K562 (cell line): ENCODE data around the gene FARP2. TPM values are rescaled to one million over a fixed set of nuclear protein-coding genes. Genes with fewer than 3 reads are reported as not detected.

Experiments
- ATF7 ChIP-seq: fragments of 450-650 bp; IDR thresholded peaks from 2 replicates; pipeline ENCODE4 v1.7.1; 2014; ENCODE audit warnings: mild to moderate bottlenecking, moderate library complexity
- BMI1 ChIP-seq: fragments of 150-350 bp; IDR thresholded peaks from 2 replicates; pipeline ENCODE4 v1.6.1; 2014; ENCODE audit warnings: low read length
- BRF1 ChIP-seq: IDR thresholded peaks from 3 replicates; pipeline ENCODE4 v1.6.1; 2011; ENCODE audit warnings: borderline replicate concordance, mild to moderate bottlenecking; ENCODE audit not compliant: insufficient read length; ENCODE audit errors: extremely low read depth
- CXXC5 ChIP-seq: fragments of 250-450 bp; sonication (Bioruptor Pico); IDR thresholded peaks from 2 replicates; pipeline ENCODE4 v1.8.0; 2022; ENCODE audit warnings: inconsistent platforms, mild to moderate bottlenecking, moderate library complexity
- DNMT1 ChIP-seq: fragments of 450-650 bp; IDR thresholded peaks from 2 replicates; pipeline ENCODE4 v1.6.1; 2016; ENCODE audit warnings: antibody characterized with exemption, mild to moderate bottlenecking
- ERF ChIP-seq: fragments of 450-650 bp; formaldehyde crosslinking; IDR thresholded peaks from 2 replicates; pipeline ENCODE4 v1.4.0; 2020; ENCODE audit warnings: mild to moderate bottlenecking, mixed read lengths
- FIP1L1 ChIP-seq: fragments of 200-400 bp; formaldehyde crosslinking; IDR thresholded peaks from 2 replicates; pipeline ENCODE4 v1.6.1; 2018; ENCODE audit warnings: mild to moderate bottlenecking, low read depth, low read length; ENCODE audit not compliant: poor library complexity, severe bottlenecking
- FOXJ2 ChIP-seq: fragments of 200-800 bp; sonication (Bioruptor generic); IDR thresholded peaks from 2 replicates; pipeline ENCODE4 v1.6.1; 2016; ENCODE audit warnings: missing genetic modification characterization, missing compliant biosample characterization
- GABPA ChIP-seq: fragments of 200-800 bp; sonication (Bioruptor generic); conservative IDR thresholded peaks from 2 replicates; pipeline ENCODE4 v1.6.1; 2016; ENCODE audit warnings: low read depth, missing genetic modification characterization, missing compliant biosample characterization
- HLTF ChIP-seq: fragments of 450-650 bp; IDR thresholded peaks from 2 replicates; pipeline ENCODE4 v1.6.1; 2016
- HMG20A ChIP-seq: fragments of 450-650 bp; formaldehyde crosslinking; conservative IDR thresholded peaks from 2 replicates; pipeline ENCODE4 v1.4.0; 2020; ENCODE audit warnings: mild to moderate bottlenecking, mixed read lengths
- KDM4B ChIP-seq, 2 experiments: fragments of 450-650 bp in 1 of 2; sonication (generic) in 1 of 2; IDR thresholded peaks; 2 replicates each; pipeline ENCODE4 v1.6.1; 2016 to 2017; ENCODE audit warnings: borderline replicate concordance in 2 of 2, antibody characterized with exemption in 1 of 2, low read depth in 1 of 2, mild to moderate bottlenecking in 1 of 2
- MAFK ChIP-seq: IDR thresholded peaks from 2 replicates; pipeline ENCODE4 v1.6.1; 2011; ENCODE audit warnings: low read length, improper control_type of control experiment
- MXI1 ChIP-seq: IDR thresholded peaks from 2 replicates; pipeline ENCODE4 v1.6.1; 2011; ENCODE audit warnings: low read depth, mild to moderate bottlenecking, improper control_type of control experiment, low read length
- MYNN ChIP-seq, 2 experiments: sonication (generic); formaldehyde crosslinking in 1 of 2; IDR thresholded peaks; 2 replicates each; pipeline versions ENCODE4 v1.5.0 to v1.6.1; 2016 to 2020; ENCODE audit warnings: antibody characterized with exemption in 1 of 2, missing genetic modification reagents in 1 of 2
- NR4A1 ChIP-seq, 2 experiments: fragments of 250-450 bp in 1 of 2; fragments of 450-650 bp in 1 of 2; sonication (Bioruptor Pico) in 1 of 2; IDR thresholded peaks; 2 replicates each; pipeline versions ENCODE4 v1.4.0 to v1.6.1; 2016 to 2020; ENCODE audit warnings: mild to moderate bottlenecking in 2 of 2, missing compliant biosample characterization in 1 of 2, missing genetic modification characterization in 1 of 2, moderate library complexity in 1 of 2
- RBM39 ChIP-seq: fragments of 200-400 bp; formaldehyde crosslinking; optimal IDR thresholded peaks from 2 replicates; pipeline ENCODE3; 2018; ENCODE audit warnings: low read depth, low read length
- SIRT6 ChIP-seq: IDR thresholded peaks from one replicate; pipeline ENCODE4 v1.6.1; 2012; ENCODE audit warnings: low read depth, mild to moderate bottlenecking, control low read depth, inconsistent platforms, low read length, moderate library complexity
- U2AF1 ChIP-seq: fragments of 200-400 bp; formaldehyde crosslinking; optimal IDR thresholded peaks from 2 replicates; pipeline ENCODE3; 2017; ENCODE audit warnings: mild to moderate bottlenecking, low read depth, low read length, moderate library complexity
- WHSC1 ChIP-seq: IDR thresholded peaks from one replicate; pipeline ENCODE4 v1.6.1; 2012; ENCODE audit warnings: low read length, control low read depth, inconsistent platforms
- ZBTB17 ChIP-seq: fragments of 450-650 bp; formaldehyde crosslinking; IDR thresholded peaks from 2 replicates; pipeline ENCODE4 v1.4.0; 2020; ENCODE audit warnings: mild to moderate bottlenecking
- ZFPM2 ChIP-seq: fragments of 250-450 bp; sonication (Bioruptor Pico); IDR thresholded peaks from 2 replicates; pipeline ENCODE4 v1.5.1; 2022; ENCODE audit warnings: mild to moderate bottlenecking
- ZNF699 ChIP-seq: fragments of 250-450 bp; sonication (Bioruptor Pico); IDR thresholded peaks from 2 replicates; pipeline ENCODE4 v1.8.0; 2021; ENCODE audit warnings: mild to moderate bottlenecking, moderate library complexity; ENCODE audit not compliant: insufficient replicate concordance
- polyA plus RNA-seq, 8 experiments: library from polyadenylated mRNA; depleted of rRNA in 4 of 8; stranded (reverse) in 5 of 8; unstranded in 3 of 8; fragments of >200 nt; fragmentation: Nextera tagmentation in 2 of 8; fragmentation: Illumina TruSeq in 1 of 8; extraction: Ambion mirVana in 2 of 8; extraction: Trizol in 1 of 8; gene quantifications; 2 replicates each; pipeline versions ENCODE4 v1.2.1 to v1.2.3, GENCODE V29; 2011 to 2014; ENCODE audit warnings: inconsistent platforms in 1 of 8, missing spikeins in 1 of 8
- total RNA-seq, 7 experiments: library from RNA; depleted of rRNA in 6 of 7; stranded (reverse); fragments of >200 nt in 6 of 7; fragmentation: Illumina TruSeq in 2 of 7; extraction: Trizol in 2 of 7; gene quantifications; 2 replicates each; pipeline versions ENCODE4 v1.2.1 to v1.2.3, GENCODE V29; 2011 to 2021; ENCODE audit warnings: low replicate concordance in 1 of 7
- TF ChIP-seq, protein P1 (sequence below): IDR thresholded peaks from 2 replicates; pipeline ENCODE4 v1.6.1; 2011; ENCODE audit not compliant: insufficient read length; ENCODE audit errors: extremely low read depth
- TF ChIP-seq, protein P2 (sequence below): sonication (generic); formaldehyde crosslinking; IDR thresholded peaks from 2 replicates; pipeline ENCODE4 v1.8.0; 2022; ENCODE audit warnings: mild to moderate bottlenecking, low read depth, missing genetic modification reagents
- TF ChIP-seq, protein P3 (sequence below): fragments of 450-650 bp; IDR thresholded peaks from 2 replicates; pipeline ENCODE4 v1.6.1; 2016; ENCODE audit warnings: antibody characterized with exemption

FARP2 gene
- total and polyA plus RNA-seq, 9 of the 15 experiments (the other 6 are each of a cell fraction or from before 2014, with no cell fraction given): 4.1 to 38.1 (median 21.1) TPM

GRCh38 chr2:241508240-241509154, 152.4 kb downstream of the FARP2 start, which contains the start of gene STK25 (continued):
- TF ChIP-seq, protein P1, sequence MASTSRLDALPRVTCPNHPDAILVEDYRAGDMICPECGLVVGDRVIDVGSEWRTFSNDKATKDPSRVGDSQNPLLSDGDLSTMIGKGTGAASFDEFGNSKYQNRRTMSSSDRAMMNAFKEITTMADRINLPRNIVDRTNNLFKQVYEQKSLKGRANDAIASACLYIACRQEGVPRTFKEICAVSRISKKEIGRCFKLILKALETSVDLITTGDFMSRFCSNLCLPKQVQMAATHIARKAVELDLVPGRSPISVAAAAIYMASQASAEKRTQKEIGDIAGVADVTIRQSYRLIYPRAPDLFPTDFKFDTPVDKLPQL: no peak
- TF ChIP-seq KDM4B (IDR thresholded peaks at IDR 0.05; ENCODE audit: borderline replicate concordance in 2 of 2, low read depth in 1 of 2) (0 out of 4 replicates have a peak, but pooled peaks of 1 of the 2 experiments have one; percentile 54), ZNF699 (CRISPR knock-in tag) (no peak), MYNN (IDR thresholded peaks at IDR 0.05) (no peak), MYNN (CRISPR knock-in tag; IDR thresholded peaks at IDR 0.05) (no peak), MXI1 (0 out of 2 replicates have a peak, but pooled peaks have one; percentile 13), WHSC1 (no peak), ZFPM2 (CRISPR knock-in tag) (no peak), ERF (CRISPR knock-in tag) (no peak), RBM39 (no peak), GABPA (tag) (peak; percentile 73), BRF1 (no peak), SIRT6 (no peak), NR4A1 (CRISPR knock-in tag; IDR thresholded peaks at IDR 0.05) (0 out of 2 replicates have a peak, but pooled peaks have one; percentile 35), NR4A1 (tag; IDR thresholded peaks at IDR 0.05) (peak; percentile 88), MAFK (no peak), BMI1 (no peak), ZBTB17 (CRISPR knock-in tag) (peak; percentile 78), HMG20A (no peak), U2AF1 (peak; percentile 46), CXXC5 (CRISPR knock-in tag) (peak; percentile 96), DNMT1 (no peak), FOXJ2 (tag) (peak; percentile 46; the same call in 1 of the 2 replicates), ATF7 (peak; percentile 80), FIP1L1 (peak; percentile 78), HLTF (no peak; the same call in 1 of the 2 replicates)
- TF ChIP-seq, protein P2, sequence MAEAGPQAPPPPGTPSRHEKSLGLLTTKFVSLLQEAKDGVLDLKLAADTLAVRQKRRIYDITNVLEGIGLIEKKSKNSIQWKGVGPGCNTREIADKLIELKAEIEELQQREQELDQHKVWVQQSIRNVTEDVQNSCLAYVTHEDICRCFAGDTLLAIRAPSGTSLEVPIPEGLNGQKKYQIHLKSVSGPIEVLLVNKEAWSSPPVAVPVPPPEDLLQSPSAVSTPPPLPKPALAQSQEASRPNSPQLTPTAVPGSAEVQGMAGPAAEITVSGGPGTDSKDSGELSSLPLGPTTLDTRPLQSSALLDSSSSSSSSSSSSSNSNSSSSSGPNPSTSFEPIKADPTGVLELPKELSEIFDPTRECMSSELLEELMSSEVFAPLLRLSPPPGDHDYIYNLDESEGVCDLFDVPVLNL (CRISPR knock-in tag): no peak
- TF ChIP-seq, protein P3, sequence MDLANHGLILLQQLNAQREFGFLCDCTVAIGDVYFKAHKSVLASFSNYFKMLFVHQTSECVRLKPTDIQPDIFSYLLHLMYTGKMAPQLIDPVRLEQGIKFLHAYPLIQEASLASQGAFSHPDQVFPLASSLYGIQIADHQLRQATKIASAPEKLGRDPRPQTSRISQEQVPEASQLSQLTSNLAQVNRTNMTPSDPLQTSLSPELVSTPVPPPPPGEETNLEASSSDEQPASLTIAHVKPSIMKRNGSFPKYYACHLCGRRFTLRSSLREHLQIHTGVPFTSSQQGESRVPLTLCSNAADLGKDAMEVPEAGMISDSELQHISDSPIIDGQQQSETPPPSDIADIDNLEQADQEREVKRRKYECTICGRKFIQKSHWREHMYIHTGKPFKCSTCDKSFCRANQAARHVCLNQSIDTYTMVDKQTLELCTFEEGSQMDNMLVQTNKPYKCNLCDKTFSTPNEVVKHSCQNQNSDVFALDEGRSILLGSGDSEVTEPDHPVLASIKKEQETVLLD: 0 out of 2 replicates have a peak, but pooled peaks have one; percentile 15
